NCI-H2196 (cell line): Measurements from ENCODE around the gene ITGB1BP2.
"Not testable (repeated sequence)": the region's sequence is repeated elsewhere in the genome, so short reads cannot be mapped to it uniquely, and the experiment has no call there.

ENCODE experiments used
- DNase-seq: peaks from one replicate; lab custom pipeline; 2025; ENCODE audit not compliant: unreplicated experiment; lab: John Stamatoyannopoulos, UW

The ITGB1BP2 gene

DNA sequence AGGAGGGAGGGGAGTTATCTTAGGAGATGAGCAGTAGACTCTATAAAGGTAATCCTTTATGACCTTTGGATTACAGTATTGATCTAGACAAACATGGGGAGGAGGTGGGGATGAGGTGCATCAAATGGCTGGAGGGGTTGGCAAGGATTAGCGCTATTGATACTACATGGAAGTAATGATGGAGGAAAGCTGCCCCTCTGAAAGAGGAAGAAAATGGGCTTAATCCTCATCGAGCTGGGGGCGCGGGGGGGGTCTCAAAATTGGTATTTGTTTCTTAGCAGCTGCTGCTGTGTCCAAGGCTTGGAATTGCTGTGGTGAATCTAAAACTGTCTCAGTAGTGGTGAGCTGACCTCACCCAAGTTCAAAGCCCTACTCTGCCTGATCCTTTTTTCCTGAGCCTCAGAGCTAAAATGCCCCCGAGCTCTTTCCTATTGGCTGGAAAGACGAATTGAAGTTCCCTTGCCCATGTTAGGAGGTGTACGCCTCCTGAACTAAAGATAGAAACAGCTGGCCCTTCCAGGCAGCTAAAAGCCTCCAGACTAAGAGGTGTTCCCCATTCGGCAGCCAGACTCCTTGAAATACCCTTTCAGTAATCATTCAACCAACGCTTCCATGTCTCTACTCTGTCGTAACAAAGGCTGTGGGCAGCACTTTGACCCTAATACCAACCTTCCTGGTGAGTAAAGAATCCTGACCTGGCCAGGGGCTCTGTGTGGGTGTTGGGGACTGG is at the start of gene ITGB1BP2:
ITGB1BP2 (plus strand) TSS at position 556 of the 730 bp plus-strand sequence; CDS start at position 613, 57 bp downstream.
- no peak for DNase-seq

DNA sequence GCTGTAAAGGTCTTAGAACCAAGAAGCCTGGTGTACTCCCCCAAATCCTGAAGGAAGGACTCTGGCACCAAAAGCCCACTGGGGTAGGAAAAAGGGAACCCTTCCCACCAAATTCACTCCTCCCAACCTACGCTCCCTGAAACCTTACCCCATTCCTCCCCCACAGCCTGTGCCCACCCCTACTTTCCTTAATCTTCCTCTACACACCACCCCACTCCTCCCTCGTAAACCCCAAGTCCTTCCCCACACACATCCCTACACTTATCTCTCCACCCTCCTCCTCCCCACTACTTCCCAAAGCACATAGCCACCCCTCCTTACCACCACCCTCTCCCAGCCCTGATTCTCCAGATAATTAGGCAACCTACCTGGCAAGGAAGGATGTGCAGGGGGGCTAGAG is 49.3 kb upstream of the ITGB1BP2 start:
- DNase-seq: no peak

DNA sequence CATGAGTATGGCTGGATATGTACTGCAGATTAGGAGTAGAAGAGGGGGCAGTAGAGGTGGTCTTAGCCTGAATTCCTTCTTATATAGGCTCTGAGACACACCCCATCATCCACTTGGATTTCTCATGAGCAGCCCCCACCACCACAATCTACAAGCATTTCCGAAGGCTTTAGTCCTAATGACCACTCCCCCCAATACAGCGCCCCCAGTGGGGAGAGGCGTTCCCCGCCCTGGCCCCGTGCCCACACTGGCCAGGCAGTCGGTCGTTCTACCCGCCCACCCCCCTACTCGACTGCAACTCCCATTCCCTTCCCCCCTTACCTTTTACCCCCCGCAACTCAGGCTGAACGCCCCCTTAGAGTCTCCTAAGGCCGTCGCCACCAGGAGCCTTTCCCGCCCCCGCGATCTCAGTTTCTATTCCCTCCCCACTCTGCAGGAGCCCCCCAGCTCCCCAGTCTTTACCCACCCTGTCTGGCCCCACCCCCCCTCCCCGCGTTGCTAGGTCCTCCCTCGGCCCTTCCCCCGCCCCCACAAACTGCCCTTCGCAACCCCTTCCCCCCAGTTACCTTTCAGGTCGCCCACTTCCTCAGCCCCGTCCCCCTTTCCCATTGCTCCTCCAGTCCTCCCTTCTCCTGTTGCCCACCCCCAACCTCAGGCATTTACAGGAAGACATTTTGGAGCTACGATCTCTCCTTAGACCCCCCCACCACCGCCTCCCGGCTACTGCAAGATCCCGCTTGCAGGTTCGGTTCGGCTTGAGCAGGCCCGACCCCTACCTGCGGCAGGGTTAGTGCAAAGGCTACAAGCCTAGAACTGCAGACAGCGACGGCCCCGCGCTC is 48.1 kb upstream of the ITGB1BP2 start:
- peak; percentile 25 for DNase-seq

DNA sequence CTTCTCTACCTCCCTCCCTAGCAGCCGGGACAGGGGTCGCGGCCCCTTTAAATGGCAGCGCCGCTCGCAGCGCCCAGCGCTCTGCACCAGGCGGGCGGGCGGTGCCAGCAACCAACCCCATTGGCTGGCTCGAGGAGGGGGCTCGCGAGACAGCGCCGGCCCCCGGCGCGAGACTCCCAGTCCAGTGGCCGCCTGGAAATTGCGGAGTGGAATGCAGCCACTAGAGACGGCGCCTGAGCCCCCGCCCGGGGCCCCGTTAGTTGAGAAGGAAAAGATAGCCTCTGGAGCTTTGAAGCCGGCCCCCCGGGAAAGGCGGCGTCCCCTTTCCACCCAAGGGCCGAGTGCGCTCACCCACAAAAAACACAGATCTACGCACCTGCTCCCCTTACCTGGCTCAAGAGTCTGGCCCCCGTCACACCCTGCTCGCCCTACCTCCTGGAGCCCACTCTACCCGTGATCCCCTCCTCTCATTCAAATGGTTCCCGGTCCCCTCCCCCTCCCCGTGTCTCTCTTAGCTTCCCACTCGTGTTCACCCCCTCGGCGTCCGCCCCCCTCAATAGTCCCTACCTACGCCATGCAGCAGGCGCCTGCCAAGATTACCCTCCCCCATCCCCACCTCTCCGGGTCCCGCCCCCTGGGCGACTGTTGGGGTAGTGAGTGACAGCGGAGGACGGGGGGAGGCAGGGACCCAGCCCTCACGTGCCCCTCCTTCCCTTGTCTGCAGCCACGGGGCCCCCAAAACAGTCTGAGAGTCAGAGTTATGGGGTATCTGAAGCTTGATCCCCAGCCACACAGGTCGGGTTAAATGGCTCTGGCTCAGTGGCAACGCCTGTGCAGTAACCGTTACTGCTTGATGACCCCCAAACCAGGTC is 47.2 kb upstream of the ITGB1BP2 start, which contains the start of gene ZMYM3:
ZMYM3 (minus strand) TSS at position 49 of the 872 bp plus-strand sequence. CDS start 885 bp downstream, outside the sequence.
- peak; percentile 71 for DNase-seq

DNA sequence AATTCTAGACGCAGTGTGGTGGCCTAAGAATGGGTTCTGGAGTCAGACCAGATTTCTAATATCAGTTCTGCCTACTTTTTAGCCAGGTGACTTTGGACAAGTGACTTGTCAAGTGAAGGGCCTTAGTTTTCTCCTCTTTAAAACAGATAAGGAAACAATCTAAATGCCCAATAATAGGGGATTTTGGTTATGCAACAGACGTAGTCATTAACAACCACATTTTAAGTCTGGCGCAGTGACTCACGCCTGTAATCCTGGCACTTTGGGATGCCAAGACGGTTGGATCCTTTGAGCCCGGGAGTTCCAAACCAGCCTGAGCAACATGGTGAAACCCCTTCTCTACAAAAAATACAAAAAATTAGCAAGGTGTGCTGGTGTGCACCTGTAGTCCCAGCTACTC is 45.5 kb upstream of the ITGB1BP2 start:
- DNase-seq: no peak

DNA sequence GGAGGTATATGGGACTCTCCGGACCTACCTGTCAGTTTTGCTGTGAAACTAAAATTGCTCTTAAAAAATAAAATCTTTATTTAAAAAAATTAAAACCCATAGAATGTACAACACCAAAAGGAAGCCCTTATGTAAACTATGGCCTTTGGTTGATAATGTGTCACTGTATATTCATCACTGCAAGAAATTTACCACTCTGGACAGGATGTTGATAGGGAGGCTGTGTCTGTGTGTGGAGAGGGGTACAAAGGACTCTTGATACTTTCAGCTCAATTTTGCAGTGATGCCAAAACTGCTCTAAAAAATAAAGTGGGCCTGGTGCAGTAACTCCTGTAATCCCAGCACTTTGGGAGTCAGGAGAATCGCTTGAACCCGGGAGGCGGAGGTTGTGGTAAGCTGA is 44.7 kb upstream of the ITGB1BP2 start:
- DNase-seq: no peak

DNA sequence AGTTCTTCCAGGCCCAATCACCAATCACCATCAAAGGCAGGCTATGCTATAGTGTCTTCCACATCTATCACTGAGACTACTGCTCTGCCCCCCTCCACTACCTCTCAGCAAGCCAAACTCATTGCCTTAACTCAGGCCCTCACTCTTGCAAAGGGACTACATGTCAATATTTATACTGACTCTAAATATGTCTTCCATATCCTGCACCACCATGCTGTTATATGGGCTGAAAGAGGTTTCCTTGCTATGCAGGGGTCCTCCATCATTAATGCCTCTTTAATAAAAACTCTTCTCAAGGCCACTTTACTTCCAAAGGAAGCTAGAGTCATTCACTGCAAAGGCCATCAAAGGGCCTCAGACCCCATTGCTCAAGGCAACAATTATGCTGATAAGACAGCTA is 32.9 kb upstream of the ITGB1BP2 start:
- not testable (repeated sequence) for DNase-seq

DNA sequence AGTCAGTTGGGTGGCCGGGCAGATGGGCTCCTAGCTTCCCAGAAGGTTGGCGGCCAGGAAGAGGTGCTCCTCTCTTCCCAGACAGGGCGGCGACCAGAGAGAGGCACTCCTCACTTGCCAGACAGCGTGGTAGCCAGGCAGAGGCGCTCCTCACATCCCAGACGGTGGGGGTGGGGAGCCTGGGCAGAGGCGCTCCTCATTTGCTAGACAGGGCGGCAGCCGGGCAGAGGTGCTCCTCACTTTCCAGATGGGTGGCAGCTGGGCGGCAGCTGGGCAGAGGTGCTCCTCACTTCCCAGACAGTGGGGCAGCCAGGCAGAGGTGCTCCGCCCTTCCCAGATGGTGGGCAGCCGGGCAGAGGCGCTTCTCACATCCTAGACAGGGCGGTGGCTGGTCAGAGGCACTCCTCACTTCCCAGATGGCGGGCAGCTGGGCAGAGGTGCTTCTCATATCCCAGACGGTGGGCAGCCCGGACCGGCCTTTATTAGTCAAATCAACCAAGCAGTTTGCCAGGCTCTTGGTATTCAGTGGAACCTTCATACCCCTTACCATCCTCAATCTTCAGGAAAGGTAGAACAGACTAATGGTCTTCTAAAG is 31.7 kb upstream of the ITGB1BP2 start:
- DNase-seq: no peak

DNA sequence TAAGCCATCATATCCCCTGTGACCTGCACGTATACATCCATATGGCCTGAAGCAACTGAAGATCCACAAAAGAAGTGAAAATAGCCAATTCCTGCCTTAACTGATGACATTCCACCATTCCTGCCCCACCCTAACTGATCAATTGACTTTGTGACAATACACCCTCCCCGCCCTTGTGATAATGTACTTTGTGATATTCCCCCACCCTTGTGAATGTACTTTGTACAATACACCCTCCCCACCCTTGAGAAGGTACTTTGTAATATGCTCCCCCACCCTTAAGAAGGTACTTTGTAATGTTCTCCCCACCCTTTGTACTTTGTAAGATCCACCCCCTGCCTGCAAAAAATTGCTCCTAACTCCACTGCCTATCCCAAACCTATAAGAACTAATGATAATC is 29.2 kb upstream of the ITGB1BP2 start:
- DNase-seq: not testable (repeated sequence)

DNA sequence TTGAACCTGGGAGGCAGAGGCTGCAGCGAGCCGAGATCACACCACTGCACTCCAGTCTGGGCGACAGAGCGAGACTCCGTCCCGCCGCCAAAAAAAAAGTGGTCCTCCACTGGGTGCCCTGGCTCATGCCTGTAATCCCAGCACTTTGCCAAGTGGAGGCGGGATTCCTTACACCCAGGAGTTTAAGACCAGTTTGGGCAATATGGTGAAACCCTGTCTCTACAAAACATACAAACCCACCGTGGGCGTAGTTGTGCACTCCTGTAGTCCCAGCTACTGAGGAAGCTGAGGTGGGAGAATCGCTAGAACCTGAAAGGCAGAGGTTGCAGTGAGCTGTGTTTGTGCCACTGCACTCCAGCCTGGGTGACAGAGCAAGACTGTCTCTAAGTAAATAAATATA is 20.2 kb upstream of the ITGB1BP2 start:
- not testable (repeated sequence) for DNase-seq

DNA sequence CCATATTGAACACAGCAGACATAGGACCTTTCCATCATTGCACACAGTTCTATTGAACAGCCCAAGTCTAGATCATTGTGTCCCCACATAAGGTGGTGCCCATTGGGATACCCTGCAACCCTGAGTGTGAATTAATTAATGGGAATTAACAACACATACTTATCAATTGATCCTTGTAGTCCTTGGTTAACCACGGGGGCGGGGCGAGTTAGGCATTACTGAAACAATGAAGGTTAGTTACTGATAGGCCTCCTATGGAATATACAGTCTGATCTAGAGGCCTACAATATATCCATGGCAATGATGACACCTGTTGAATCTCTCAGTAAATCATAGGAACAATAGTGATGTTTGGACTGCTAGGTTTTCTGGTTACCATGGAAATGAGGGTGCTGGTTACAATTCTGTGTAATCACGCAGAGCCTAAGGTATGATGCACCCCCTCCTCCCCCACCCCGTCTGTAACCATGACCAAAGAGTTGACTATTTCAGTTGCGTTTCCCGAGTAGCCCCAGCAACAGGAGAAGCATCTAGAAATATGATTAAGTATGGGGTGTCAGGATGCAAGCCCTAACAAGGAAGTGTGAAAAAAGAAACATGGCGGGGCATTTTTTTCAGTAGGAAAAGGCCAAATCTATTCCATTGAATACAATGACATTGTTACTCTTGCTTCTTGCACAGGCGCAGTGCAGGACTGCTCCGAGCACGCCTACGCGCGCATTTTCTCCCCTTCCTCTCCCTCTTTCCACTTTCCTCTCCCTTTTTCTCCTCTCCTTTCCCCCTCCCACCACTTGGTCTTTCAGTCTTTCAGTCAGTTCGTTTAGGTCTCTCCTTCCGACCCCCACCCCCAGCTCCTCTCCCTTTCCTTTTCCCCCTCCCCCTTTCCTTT is 18.8 kb upstream of the ITGB1BP2 start:
- peak; percentile 64 for DNase-seq

DNA sequence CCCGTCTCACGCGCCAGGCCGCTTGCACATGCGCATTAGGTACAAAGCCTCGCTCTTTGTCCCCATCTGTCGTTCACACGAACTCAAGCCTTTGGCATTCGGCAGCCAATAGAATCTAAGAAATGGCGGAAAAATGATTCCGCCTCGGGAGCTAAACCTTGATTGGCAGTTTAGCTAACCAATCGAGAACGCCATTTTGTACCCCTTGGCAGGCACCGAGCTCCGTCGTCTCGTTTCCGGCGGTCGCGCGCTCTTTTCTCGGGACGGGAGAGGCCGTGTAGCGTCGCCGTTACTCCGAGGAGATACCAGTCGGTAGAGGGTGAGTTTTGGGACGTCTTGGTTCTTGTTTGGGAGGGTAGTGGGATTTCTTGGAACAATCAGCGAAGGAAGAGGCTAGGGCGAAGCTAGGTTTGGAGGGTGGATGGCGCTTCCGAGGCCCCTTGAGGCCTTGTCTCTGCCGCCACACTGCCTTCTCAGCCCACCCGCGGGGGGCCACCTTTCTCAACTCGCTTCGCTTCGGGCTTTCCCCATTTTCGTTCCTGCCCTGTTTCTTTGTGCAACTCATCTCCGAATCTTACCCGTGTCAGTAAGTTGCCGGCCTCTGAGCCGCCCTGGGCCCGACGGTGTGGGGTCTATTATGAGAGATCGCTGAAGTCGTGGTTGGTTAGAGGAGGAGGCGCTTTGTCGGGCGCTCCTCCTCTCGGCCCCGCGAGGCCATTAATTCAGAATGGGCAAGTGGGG is 18.0 kb upstream of the ITGB1BP2 start, which contains the start of gene NONO:
NONO (plus strand) TSS at position 233 of the 741 bp plus-strand sequence. CDS start 7,003 bp downstream, outside the sequence.
- DNase-seq: peak; percentile 95

DNA sequence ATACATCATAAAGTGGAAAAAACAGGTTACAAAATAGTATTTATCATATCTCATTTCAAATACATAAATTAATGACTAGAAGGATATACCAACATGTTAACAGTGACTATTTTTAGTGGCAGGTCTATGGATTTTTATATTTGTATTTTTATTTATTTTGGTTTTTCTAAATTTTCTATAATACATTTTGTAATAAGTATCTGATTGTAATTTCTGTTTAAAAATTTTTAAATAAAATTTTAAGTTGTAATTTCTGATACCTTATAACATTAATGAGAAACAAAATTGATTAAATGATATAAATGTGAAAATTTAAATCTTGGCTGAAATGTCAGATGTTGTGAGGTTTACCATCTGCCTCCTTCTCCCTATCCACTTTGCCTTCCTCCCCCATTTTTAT is 15.6 kb upstream of the ITGB1BP2 start:
- DNase-seq: no peak

DNA sequence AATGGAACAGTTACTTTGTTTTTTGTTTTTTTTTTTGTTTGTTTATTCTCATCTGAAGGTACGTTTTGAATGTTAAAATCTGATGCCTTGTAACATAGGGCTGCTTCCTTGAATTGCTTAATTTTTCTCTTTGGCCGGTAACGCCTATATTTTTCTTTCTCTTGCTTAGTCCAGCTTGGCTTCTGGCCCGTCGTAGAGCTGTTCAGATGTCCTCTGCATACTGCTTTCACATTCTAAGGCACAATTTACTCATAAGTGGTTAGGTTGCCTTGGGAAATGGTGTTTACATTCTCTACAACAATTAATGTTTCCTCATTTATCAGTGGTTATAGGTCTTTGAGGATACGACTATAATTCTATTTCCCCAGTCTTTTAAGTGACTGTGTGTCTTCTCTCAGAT is 10.2 kb upstream of the ITGB1BP2 start:
- no peak for DNase-seq

DNA sequence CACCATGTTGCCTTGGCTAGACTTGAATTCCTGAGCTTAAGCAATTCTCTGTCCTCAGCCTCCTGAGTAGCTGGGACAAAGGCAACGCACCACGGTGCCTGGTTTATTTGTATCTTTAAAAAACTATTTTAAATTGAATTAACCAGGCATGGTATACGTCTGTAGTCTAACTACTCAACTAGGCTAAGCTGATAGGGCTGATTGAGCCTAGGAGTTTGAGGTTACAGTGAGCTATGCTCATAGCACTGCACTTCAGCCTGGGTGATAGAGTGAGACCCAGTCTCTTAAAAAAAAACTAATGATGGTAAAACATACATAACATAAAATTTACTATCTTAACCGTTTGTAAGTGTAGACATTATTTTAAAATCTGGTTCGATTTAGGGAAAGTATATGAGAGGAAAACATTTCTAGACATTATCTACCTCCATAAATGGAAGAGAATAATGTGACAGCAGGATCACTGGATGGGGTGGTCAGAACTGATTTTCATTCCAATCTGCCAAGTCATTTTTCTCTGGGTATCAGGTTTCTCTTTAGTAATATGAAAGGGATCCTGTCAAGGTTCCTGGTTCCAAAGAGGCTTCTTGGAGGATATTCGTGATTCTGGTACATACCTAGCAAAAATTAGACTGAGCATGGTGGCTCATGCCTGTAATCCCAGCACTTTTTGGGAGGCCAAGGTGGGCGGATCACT is 8.7 kb upstream of the ITGB1BP2 start:
- no peak for DNase-seq

DNA sequence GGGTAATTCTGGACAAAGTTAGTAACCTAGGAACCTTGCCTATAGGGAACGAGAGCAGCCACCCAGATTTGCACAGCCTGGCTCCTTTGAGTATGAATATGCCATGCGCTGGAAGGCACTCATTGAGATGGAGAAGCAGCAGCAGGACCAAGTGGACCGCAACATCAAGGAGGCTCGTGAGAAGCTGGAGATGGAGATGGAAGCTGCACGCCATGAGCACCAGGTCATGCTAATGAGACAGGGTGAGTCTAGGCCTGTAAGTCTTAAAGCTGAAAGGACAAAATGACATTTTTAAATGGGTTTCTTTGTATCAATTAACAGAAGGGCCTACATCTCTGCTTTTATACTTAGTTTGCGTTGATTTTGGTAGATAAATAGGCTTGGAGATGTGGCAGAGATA is 4.7 kb upstream of the ITGB1BP2 start:
- no peak for DNase-seq

DNA sequence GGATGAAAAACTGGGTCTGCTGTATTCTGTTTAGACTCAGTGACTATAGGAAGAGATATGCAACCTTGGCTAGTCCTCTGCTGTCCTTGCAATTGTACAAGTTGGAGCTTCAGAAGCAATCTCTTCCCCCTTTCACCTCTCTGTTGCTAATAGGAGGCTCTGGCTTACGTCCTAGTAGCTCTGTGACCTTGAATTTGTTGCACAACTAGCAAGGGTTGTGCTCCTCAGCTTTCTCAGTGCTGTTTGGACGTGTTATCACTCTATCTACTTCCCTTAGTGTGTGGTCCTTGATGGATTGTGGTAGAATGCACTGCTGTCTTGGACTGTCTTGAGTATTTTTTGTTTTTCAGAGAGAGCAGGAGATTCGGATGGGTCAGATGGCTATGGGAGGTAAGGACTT is 3.4 kb upstream of the ITGB1BP2 start:
- DNase-seq: no peak

DNA sequence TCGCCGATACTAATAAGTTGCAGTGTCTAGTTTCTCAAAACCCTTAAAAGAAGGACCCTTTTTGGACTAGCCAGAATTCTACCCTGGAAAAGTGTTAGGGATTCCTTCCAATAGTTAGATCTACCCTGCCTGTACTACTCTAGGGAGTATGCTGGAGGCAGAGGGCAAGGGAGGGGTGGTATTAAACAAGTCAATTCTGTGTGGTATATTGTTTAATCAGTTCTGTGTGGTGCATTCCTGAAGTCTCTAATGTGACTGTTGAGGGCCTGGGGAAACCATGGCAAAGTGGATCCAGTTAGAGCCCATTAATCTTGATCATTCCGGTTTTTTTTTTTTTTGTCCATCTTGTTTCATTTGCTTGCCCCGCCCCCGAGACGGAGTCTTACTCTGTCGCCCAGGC is 1.5 kb upstream of the ITGB1BP2 start:
- DNase-seq: not testable (repeated sequence)
